Coronary artery (tissue), 2 donors: ENCODE data around the gene LAMB3.

Experiments used
- DNase-seq: peaks from one replicate; pipeline ENCODE4 v3.0.0-alpha.2; 2017; ENCODE audit warnings: low spot score
- H3K27ac ChIP-seq, 2 donors: fragments of 200-600 bp; sonication (generic); one replicate each; pipeline ENCODE4 v1.5.1; 2016 to 2019
- H3K4me3 ChIP-seq: fragments of 200-600 bp; sonication (generic); 2 replicates; pipeline ENCODE4 v1.5.1; 2016; ENCODE audit warnings: mild to moderate bottlenecking, moderate library complexity
- CTCF ChIP-seq: fragments of 200-600 bp; sonication (generic); IDR thresholded peaks from one replicate; pipeline ENCODE4 v1.5.1; 2019; ENCODE audit warnings: antibody characterized with exemption

LAMB3 gene

GRCh38 chr1:209621741-209622655 is 30.2 kb downstream of the LAMB3 start:
- H3K27ac ChIP-seq: no peak overlapping the region
- TF ChIP-seq CTCF: no peak
- no peak overlapping the region for H3K4me3 ChIP-seq
- DNase-seq: no peak

GRCh38 chr1:209621286-209621685 is 30.9 kb downstream of the LAMB3 start:
- H3K27ac ChIP-seq: no peak overlapping the region
- no peak overlapping the region for H3K4me3 ChIP-seq
- TF ChIP-seq CTCF: no peak
- no peak for DNase-seq

GRCh38 chr1:209620487-209620884 is 31.7 kb downstream of the LAMB3 start:
- Histone ChIP-seq H3K27ac (no peak overlapping the region), H3K4me3 (no peak overlapping the region)
- TF ChIP-seq CTCF: no peak
- DNase-seq: no peak

- H3K4me3 ChIP-seq: no peak overlapping the region
- TF ChIP-seq CTCF: no peak
- H3K27ac ChIP-seq: no peak overlapping the region
- no peak for DNase-seq
Observed at GRCh38 chr1:209619696-209620486, 32.3 kb downstream of the LAMB3 start.

- Histone ChIP-seq H3K4me3 (no peak overlapping the region), H3K27ac (no peak overlapping the region)
- no peak for TF ChIP-seq CTCF
- DNase-seq: no peak
Observed at GRCh38 chr1:209618756-209619420, 33.3 kb downstream of the LAMB3 start.

- no peak for TF ChIP-seq CTCF
- H3K27ac ChIP-seq: no peak overlapping the region
- H3K4me3 ChIP-seq: no peak overlapping the region
- no peak for DNase-seq
Observed at GRCh38 chr1:209618291-209618690, 33.9 kb downstream of the LAMB3 start.
